Thyroid gland (tissue), 4 donors: ENCODE data around the gene EVA1B. TPM values are rescaled to one million over a fixed set of nuclear protein-coding genes. Genes with fewer than 3 reads are reported as not detected.

Experiments used
- DNase-seq, 2 donors: peaks; one replicate each; pipeline ENCODE4 v3.0.0-alpha.2; 2019
- H3K27ac ChIP-seq, 3 donors: fragments of 200-600 bp; sonication (generic); 1 replicate in 2 of 3; 2 replicates in 1 of 3; pipeline ENCODE4 v1.5.1; 2016 to 2019; ENCODE audit warnings: mild to moderate bottlenecking in 1 of 3, moderate library complexity in 1 of 3
- H3K27me3 ChIP-seq: fragments of 200-600 bp; sonication (generic); one replicate; pipeline ENCODE4 v1.5.1; 2019
- H3K36me3 ChIP-seq, 2 donors: fragments of 200-600 bp; sonication (generic); one replicate each; pipeline ENCODE4 v1.5.1; 2016 to 2019
- H3K4me1 ChIP-seq, 2 donors: fragments of 200-600 bp; sonication (generic); one replicate each; pipeline ENCODE4 v1.5.1; 2017 to 2019
- H3K4me3 ChIP-seq, 3 donors: fragments of 200-600 bp; sonication (generic); replicated peaks in 1 of 3; 1 replicate in 2 of 3; 2 replicates in 1 of 3; pipeline ENCODE4 v1.5.1; 2016; ENCODE audit warnings: mild to moderate bottlenecking in 1 of 3
- H3K9me3 ChIP-seq: fragments of 200-600 bp; sonication (generic); one replicate; pipeline ENCODE4 v1.5.1; 2017
- CTCF ChIP-seq, 6 experiments: fragments of 200-600 bp in 3 of 6; fragments of 450-650 bp in 3 of 6; sonication (generic) in 3 of 6; IDR thresholded peaks; one replicate each; pipeline ENCODE4 v1.5.1; 2016 to 2019; ENCODE audit warnings: antibody characterized with exemption in 6 of 6, mild to moderate bottlenecking in 2 of 6, inconsistent platforms in 1 of 6, moderate library complexity in 1 of 6
- POLR2A ChIP-seq, 2 donors: fragments of 450-650 bp; IDR thresholded peaks; one replicate each; pipeline ENCODE4 v1.6.1; 2017; ENCODE audit warnings: antibody characterized with exemption in 2 of 2, mild to moderate bottlenecking in 2 of 2, moderate library complexity in 1 of 2
- WGBS, 2 donors: methylation state at CpG; one replicate each; pipeline ENCODE4 v1.1.5; 2017; 5-methylcytosine and 5-hydroxymethylcytosine counted together
- intact Hi-C: fragments of 100-400 bp; cut with DNase I; formaldehyde crosslinking; loops from one replicate; pipeline ENCODE4 v1.15.1; 2023
- total RNA-seq, 4 donors: library from RNA; depleted of rRNA; stranded (reverse); fragments of >200 nt; gene quantifications; one replicate each; pipeline ENCODE4 v1.2.3, GENCODE V29; 2016

The EVA1B gene
- total RNA-seq, 4 donors from 2014 or later = 30.7 to 71.5 (median 52.5) TPM

DNA sequence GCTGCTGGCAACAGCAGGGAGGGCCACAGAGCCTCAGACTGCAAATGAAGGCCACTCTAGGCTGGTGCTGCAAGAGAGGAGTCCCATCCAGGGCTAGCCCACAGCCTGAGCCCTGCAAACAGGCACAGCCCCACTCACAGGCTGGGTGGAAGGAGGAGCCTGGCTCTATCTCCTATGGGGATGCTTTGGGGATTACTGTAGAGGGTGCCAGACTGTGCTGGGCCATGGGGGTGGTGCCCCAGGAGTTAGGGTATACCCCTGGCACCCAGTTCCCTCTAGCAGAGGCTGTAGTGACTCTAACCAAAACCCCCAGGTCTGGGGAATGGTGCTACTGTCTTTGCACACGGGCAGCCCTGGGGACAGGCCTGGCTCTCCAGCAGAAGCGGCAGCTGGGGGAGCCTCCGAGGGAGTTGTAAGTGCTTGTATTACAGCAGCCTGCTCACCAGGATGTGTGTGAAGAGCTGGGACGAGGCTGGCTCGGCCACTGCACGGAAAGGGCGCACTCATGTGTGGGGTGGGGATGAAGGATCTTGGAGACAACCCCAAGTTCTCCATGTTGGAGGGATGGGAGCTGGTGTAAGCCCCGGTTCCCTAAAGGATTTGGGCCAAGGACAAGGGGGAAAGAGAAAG lies 23.4 kb upstream of the EVA1B start:
- Histone ChIP-seq H3K9me3 (no peaks in the 10 kb centered on the region), H3K27ac (no peak overlapping the region), H3K36me3 (peaks cover 20 to 46% of the 10 kb centered on the region in 2 donors), H3K27me3 (no peaks in the 10 kb centered on the region), H3K4me1 (peaks cover 27 to 41% of the 10 kb centered on the region in 2 donors), H3K4me3 (no peak overlapping the region)
- 96 to 98% methylated on average over 5 to 7 of the region's 8 CpGs for WGBS, 2 donors
- intact Hi-C loops = no loop called here
- no peak for TF ChIP-seq CTCF (IDR thresholded peaks at IDR 0.05)
- TF ChIP-seq POLR2A (IDR thresholded peaks at IDR 0.05) = no peak
- DNase-seq = no peak

DNA sequence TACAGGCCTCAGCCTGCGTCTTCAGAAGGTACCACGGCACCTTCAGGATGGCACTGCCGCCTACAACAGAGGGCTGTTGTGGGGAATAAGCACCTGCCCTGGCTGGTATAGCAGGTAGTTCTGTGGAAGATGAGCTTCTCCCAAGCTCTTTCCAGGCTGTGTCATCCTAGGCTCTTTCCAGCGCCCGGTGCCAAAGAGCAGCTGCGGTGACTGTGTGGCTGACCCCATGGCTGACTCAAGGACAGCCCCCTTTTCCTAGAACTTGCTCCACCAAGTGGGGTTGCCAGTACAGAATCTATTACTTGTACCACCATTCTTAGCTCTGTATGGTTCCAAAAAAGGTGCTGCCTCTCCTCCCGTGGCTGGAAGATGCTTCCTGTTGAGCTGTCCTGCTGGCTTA lies 21.9 kb upstream of the EVA1B start:
- Histone ChIP-seq H3K9me3 (no peaks in the 10 kb centered on the region), H3K27me3 (no peaks in the 10 kb centered on the region), H3K4me3 (no peak overlapping the region), H3K27ac (no peak overlapping the region), H3K4me1 (peaks cover 12 to 25% of the 10 kb centered on the region in 2 donors), H3K36me3 (peaks cover 28 to 57% of the 10 kb centered on the region in 2 donors)
- intact Hi-C loops = no loop called here
- 89 to 98% methylated on average over 6 to 7 of the region's 7 CpGs for WGBS, 2 donors
- TF ChIP-seq POLR2A (IDR thresholded peaks at IDR 0.05) (no peak), CTCF (IDR thresholded peaks at IDR 0.05) (no peak)
- no peak for DNase-seq

- Histone ChIP-seq H3K27me3 (no peaks in the 10 kb centered on the region), H3K4me1 (peaks cover 2 to 22% of the 10 kb centered on the region in 2 donors), H3K9me3 (no peaks in the 10 kb centered on the region), H3K27ac (no peak overlapping the region), H3K4me3 (no peak overlapping the region), H3K36me3 (peaks cover 33 to 57% of the 10 kb centered on the region in 2 donors)
- intact Hi-C loops = no loop called here
- WGBS, 2 donors = 83 to 91% methylated on average over 8 of the region's 8 CpGs
- DNase-seq = no peak
- TF ChIP-seq POLR2A (IDR thresholded peaks at IDR 0.05) = no peak
- TF ChIP-seq CTCF (IDR thresholded peaks at IDR 0.05) = no peak
Measured at GRCh38 chr1:36344395-36344680, 20.9 kb upstream of the EVA1B start.

GRCh38 chr1:36343651-36344394 lies 20.4 kb upstream of the EVA1B start:
- Histone ChIP-seq H3K9me3 (no peaks in the 10 kb centered on the region), H3K36me3 (peaks cover 33 to 57% of the 10 kb centered on the region in 2 donors), H3K4me3 (no peak overlapping the region), H3K4me1 (peaks cover 4 to 22% of the 10 kb centered on the region in 2 donors), H3K27ac (peak overlapping the region in 1 of 3 donors; percentile 54), H3K27me3 (no peaks in the 10 kb centered on the region)
- TF ChIP-seq POLR2A (IDR thresholded peaks at IDR 0.05) = no peak
- TF ChIP-seq CTCF (IDR thresholded peaks at IDR 0.05) = no peak
- WGBS, 2 donors = 92% methylated on average over 8 to 20 of the region's 24 CpGs
- DNase-seq = peak in 1 of 2 donors; percentile 24
- intact Hi-C loops = loop anchor here (2.0 kb wide), 1 partner anchor 77 kb away; no protein-coding TSS in a partner anchor
